ENCODE results near the gene JAZF1.

GRCh38 chr7:27955011-27955410 lies 225.6 kb downstream of the JAZF1 start:
- TF ChIP-seq CTCF (conservative IDR thresholded peaks at IDR 0.05 in 1 of 2, IDR thresholded peaks at IDR 0.05 in 1 of 2; ENCODE audit: extremely low read depth in 1 of 2, insufficient read depth in 1 of 2, low read depth in 1 of 2, low read length in 2 of 2): no peak
- TF ChIP-seq EZH2 (IDR thresholded peaks at IDR 0.05; ENCODE audit: borderline replicate concordance, low read length): no peak

All from mammary epithelial cell (primary cell).